SK-N-SH (cell line): ENCODE data around the gene CDH4. TPM values are rescaled to one million over a fixed set of nuclear protein-coding genes. Genes with fewer than 3 reads are reported as not detected.

ENCODE experiments used
- CTCF ChIA-PET: fragments of 300-600, 350-600 bp; formaldehyde crosslinking; extraction: SDS; loops from one replicate; lab custom pipeline; 2021; lab: Yijun Ruan, JAX
- POLR2A ChIA-PET: fragments of 350-600 bp; sonication (Branson Sonifier 250); formaldehyde crosslinking; extraction: SDS; loops from one replicate; lab custom pipeline; 2020; ENCODE audit warnings: antibody characterized with exemption, inconsistent platforms; lab: Yijun Ruan, JAX
- DNase-seq: peaks from one replicate; pipeline ENCODE4 v3.0.0; 2012
- H2AFZ ChIP-seq: fragments of 200-600 bp; sonication (generic); 2 replicates; pipeline ENCODE4 v1.8.1; 2016; ENCODE audit warnings: antibody characterized with exemption, mild to moderate bottlenecking, low read depth
- H3F3A ChIP-seq: fragments of 200-600 bp; sonication (generic); replicated peaks from 2 replicates; pipeline ENCODE3; 2016; ENCODE audit warnings: antibody characterized with exemption, mild to moderate bottlenecking; ENCODE audit not compliant: insufficient read depth
- H3K27ac ChIP-seq, 2 experiments: fragments of 200-500 bp in 1 of 2; fragments of 200-600 bp in 1 of 2; sonication (Bioruptor generic) in 1 of 2; sonication (generic), shearing (Covaris generic) in 1 of 2; 2 replicates each; pipeline versions ENCODE4 v1.5.1 to v1.6.1; 2014 to 2016; ENCODE audit warnings: low read depth in 2 of 2, inconsistent platforms in 1 of 2, low read length in 1 of 2, mild to moderate bottlenecking in 1 of 2, mixed read lengths in 1 of 2
- H3K27me3 ChIP-seq: fragments of 200-600 bp; sonication (generic), shearing (Covaris generic); 2 replicates; pipeline ENCODE4 v1.6.1; 2016; ENCODE audit warnings: mixed run types; ENCODE audit not compliant: insufficient read depth
- H3K36me3 ChIP-seq, 2 experiments: fragments of 200-500 bp in 1 of 2; fragments of 200-600 bp in 1 of 2; sonication (Bioruptor generic) in 1 of 2; sonication (generic) in 1 of 2; replicated peaks in 1 of 2; 2 replicates each; pipeline versions ENCODE3 to v1.5.1; 2014 to 2016; ENCODE audit warnings: low read length in 1 of 2, mild to moderate bottlenecking in 1 of 2; ENCODE audit not compliant: insufficient read depth in 2 of 2, control insufficient read depth in 1 of 2
- H3K4me1 ChIP-seq, 2 experiments: fragments of 200-500 bp in 1 of 2; fragments of 200-600 bp in 1 of 2; sonication (Bioruptor generic) in 1 of 2; sonication (generic), shearing (Covaris generic) in 1 of 2; 2 replicates each; pipeline versions ENCODE4 v1.5.1 to v1.6.1; 2014 to 2016; ENCODE audit warnings: low read depth in 1 of 2, low read length in 1 of 2, mixed run types in 1 of 2; ENCODE audit not compliant: insufficient read depth in 2 of 2, control insufficient read depth in 1 of 2
- H3K4me2 ChIP-seq: fragments of 200-600 bp; sonication (generic), shearing (Covaris generic); 2 replicates; pipeline ENCODE4 v1.6.1; 2017; ENCODE audit warnings: mixed run types
- H3K4me3 ChIP-seq, 2 experiments: fragments of 200-500 bp in 1 of 2; fragments of 200-600 bp in 1 of 2; sonication (Bioruptor generic) in 1 of 2; sonication (generic), shearing (Covaris generic) in 1 of 2; 2 replicates each; pipeline versions ENCODE4 v1.5.1 to v1.8.1; 2014 to 2016; ENCODE audit warnings: low read depth in 2 of 2, inconsistent platforms in 1 of 2, low read length in 1 of 2, mild to moderate bottlenecking in 1 of 2, mixed read lengths in 1 of 2, moderate library complexity in 1 of 2
- H3K79me2 ChIP-seq: fragments of 200-600 bp; sonication (generic); 2 replicates; pipeline ENCODE4 v1.8.1; 2017; ENCODE audit warnings: mild to moderate bottlenecking; ENCODE audit not compliant: insufficient read depth
- H3K9ac ChIP-seq: fragments of 200-600 bp; sonication (generic); 2 replicates; pipeline ENCODE4 v1.6.1; 2017; ENCODE audit warnings: mixed run types
- H3K9me2 ChIP-seq: fragments of 200-600 bp; sonication (generic); 2 replicates; pipeline ENCODE4 v1.6.1; 2017; ENCODE audit warnings: mixed run types
- H3K9me3 ChIP-seq: fragments of 200-600 bp; sonication (generic); 2 replicates; pipeline ENCODE4 v1.6.1; 2017; ENCODE audit warnings: mixed run types, mild to moderate bottlenecking, moderate library complexity
- H4K20me1 ChIP-seq: fragments of 200-600 bp; sonication (generic); 2 replicates; pipeline ENCODE4 v1.6.1; 2017; ENCODE audit warnings: mild to moderate bottlenecking, mixed run types; ENCODE audit not compliant: insufficient read depth
- CTCF ChIP-seq: fragments of 200-600 bp; sonication (generic); IDR thresholded peaks from 2 replicates; pipeline ENCODE4 v1.6.1; 2017; ENCODE audit warnings: antibody characterized with exemption, mild to moderate bottlenecking, moderate library complexity
- EZH2phosphoT487 ChIP-seq: fragments of 200-600 bp; sonication (generic); IDR thresholded peaks from 2 replicates; pipeline ENCODE4 v1.6.1; 2017; ENCODE audit warnings: low read depth, mixed run types, mild to moderate bottlenecking, antibody characterized with exemption, moderate library complexity, borderline replicate concordance
- GATA2 ChIP-seq: sonication (generic); formaldehyde crosslinking; IDR thresholded peaks from 2 replicates; pipeline ENCODE4 v1.5.0; 2020; ENCODE audit warnings: mild to moderate bottlenecking, missing genetic modification reagents
- JUND ChIP-seq: IDR thresholded peaks from 2 replicates; pipeline ENCODE4 v1.4.0; 2012
- MAX ChIP-seq: IDR thresholded peaks from 2 replicates; pipeline ENCODE4 v1.4.0; 2012; ENCODE audit warnings: low read depth
- RCOR1 ChIP-seq: fragments of 150-350 bp; IDR thresholded peaks from 2 replicates; pipeline ENCODE4 v1.6.1; 2017; ENCODE audit warnings: antibody characterized with exemption, low read length
- REST ChIP-seq: IDR thresholded peaks from 2 replicates; pipeline ENCODE4 v1.6.1; 2012; ENCODE audit warnings: mild to moderate bottlenecking, low read depth, low read length, moderate library complexity
- RFX5 ChIP-seq: IDR thresholded peaks from 2 replicates; pipeline ENCODE4 v1.6.1; 2012; ENCODE audit warnings: mild to moderate bottlenecking, improper control_type of control experiment, low read length
- RXRA ChIP-seq: IDR thresholded peaks from 2 replicates; pipeline ENCODE4 v1.4.0; 2012; ENCODE audit warnings: low read depth, mild to moderate bottlenecking, borderline replicate concordance
- SMC3 ChIP-seq: IDR thresholded peaks from 2 replicates; pipeline ENCODE4 v1.6.1; 2012; ENCODE audit warnings: low read depth, low read length, improper control_type of control experiment
- WGBS: methylation state at CpG from one replicate; pipeline ENCODE4 v1.1.6; 2017; ENCODE audit warnings: low lambda C conversion rate; 5-methylcytosine and 5-hydroxymethylcytosine counted together
- polyA plus RNA-seq, 3 experiments: library from polyadenylated mRNA; depleted of rRNA; stranded (reverse); fragments of >200 nt; gene quantifications; 2 replicates each; pipeline ENCODE4 v1.2.3, GENCODE V29; 2012

Gene CDH4
- polyA plus RNA-seq, 1 of the 3 experiments (the other 2 are of a cell fraction), result not detected

- no peak overlapping the region for H3K27ac ChIP-seq
- CTCF ChIA-PET, result interaction anchor here (0.6 to 2.7 kb wide), 3 partner anchors 9 to 25 kb away, joined by 3 to 25 read pairs (median 3); no protein-coding TSS in a partner anchor
- DNase-seq, result peak; percentile 63
- no peaks in the 10 kb centered on the region for H3K36me3 ChIP-seq
- 71% methylated on average over 22 of the region's 62 CpGs for WGBS
- POLR2A ChIA-PET, result no interaction called here
- H3F3A ChIP-seq, result no peaks in the 10 kb centered on the region
- no peaks in the 10 kb centered on the region for H3K9me3 ChIP-seq
- TF ChIP-seq REST (no peak), MAX (no peak), RXRA (no peak), SMC3 (no peak), GATA2 (CRISPR knock-in tag) (no peak), RFX5 (no peak), EZH2phosphoT487 (no peak), RCOR1 (no peak), JUND (no peak), CTCF (no peak)
- no peak overlapping the region for H3K9ac ChIP-seq
- no peak overlapping the region for H3K4me3 ChIP-seq
- no peaks in the 10 kb centered on the region for H3K79me2 ChIP-seq
- no peaks in the 10 kb centered on the region; a peak in 1 of 4 replicates for H3K4me1 ChIP-seq
- H4K20me1 ChIP-seq, result no peaks in the 10 kb centered on the region
- H2AFZ ChIP-seq, result no peak overlapping the region
- no peaks in the 10 kb centered on the region for H3K27me3 ChIP-seq
- no peak overlapping the region for H3K4me2 ChIP-seq
- no peaks in the 10 kb centered on the region for H3K9me2 ChIP-seq
Measured at GRCh38 chr20:61253640-61254511, 1.8 kb downstream of the CDH4 start.
